ENCODE data around the gene UGT1A8.

- TF ChIP-seq CTCF (IDR thresholded peaks at IDR 0.05), result no peak
- TF ChIP-seq POLR2AphosphoS5 (IDR thresholded peaks at IDR 0.05), result no peak
- no peak for TF ChIP-seq EP300 (IDR thresholded peaks at IDR 0.05; ENCODE audit: low read depth)
Measured at GRCh38 chr2:233794128-233794658, 176.8 kb downstream of the UGT1A8 start.
